WTC11 (cell line): ENCODE measurements around the gene XIRP2. TPM values are rescaled to one million over a fixed set of nuclear protein-coding genes. Genes with fewer than 3 reads are reported as not detected.
"Not testable (repeated sequence)": the region's sequence is repeated elsewhere in the genome, so short reads cannot be mapped to it uniquely, and the experiment has no call there.

Experiments used
- ATAC-seq: fragments of 200-7000 bp; cut with Tn5 transposase; 2 replicates; pipeline ENCODE4 v1.10.0; 2021; ENCODE audit warnings: mild to moderate bottlenecking, moderate library complexity
- CTCF ChIA-PET: fragments of 300-600 bp; sonication (Branson Sonifier 250); formaldehyde crosslinking; loops from one replicate; lab custom pipeline; 2021; ENCODE audit warnings: antibody characterized with exemption; lab: Charles Lee
- POLR2A ChIA-PET: fragments of 350-600 bp; sonication (Branson Sonifier 250); formaldehyde crosslinking; loops from one replicate; lab custom pipeline; 2021; ENCODE audit warnings: antibody characterized with exemption; lab: Charles Lee
- DNase-seq: peaks from one replicate; pipeline ENCODE4 v3.0.0; 2021; ENCODE audit warnings: low spot score
- H3K27ac Mint-ChIP-seq: 2 replicates; pipeline ENCODE4 v1.8.0; 2021; ENCODE audit warnings: mixed read lengths
- H3K27me3 Mint-ChIP-seq: 2 replicates; pipeline ENCODE4 v1.8.0; 2021; ENCODE audit warnings: low read depth, mild to moderate bottlenecking, moderate library complexity, mixed read lengths
- H3K36me3 Mint-ChIP-seq: 2 replicates; pipeline ENCODE4 v1.8.0; 2021; ENCODE audit warnings: mixed read lengths
- H3K4me1 Mint-ChIP-seq: 2 replicates; pipeline ENCODE4 v1.8.0; 2022; ENCODE audit warnings: mixed read lengths
- H3K4me3 Mint-ChIP-seq: 2 replicates; pipeline ENCODE4 v1.8.0; 2021; ENCODE audit warnings: mild to moderate bottlenecking, moderate library complexity, mixed read lengths
- H3K9me3 Mint-ChIP-seq: 2 replicates; pipeline ENCODE4 v1.8.0; 2021; ENCODE audit warnings: mixed read lengths
- ARID4B ChIP-seq: sonication (generic); formaldehyde crosslinking; IDR thresholded peaks from 2 replicates; pipeline ENCODE4 v1.8.0; 2023; ENCODE audit warnings: missing genetic modification reagents, mild to moderate bottlenecking, borderline replicate concordance
- ATF2 ChIP-seq: sonication (generic); formaldehyde crosslinking; IDR thresholded peaks from 2 replicates; pipeline ENCODE4 v1.8.1; 2022; ENCODE audit warnings: low read depth, missing genetic modification reagents, borderline replicate concordance
- CDX4 ChIP-seq: fragments of 250-450 bp; sonication (Bioruptor Pico); IDR thresholded peaks from 2 replicates; pipeline ENCODE4 v1.9.0; 2021; ENCODE audit warnings: moderate library complexity, mild to moderate bottlenecking, inconsistent platforms, borderline replicate concordance
- CREM ChIP-seq: sonication (generic); formaldehyde crosslinking; IDR thresholded peaks from 2 replicates; pipeline ENCODE4 v1.8.1; 2022; ENCODE audit warnings: mild to moderate bottlenecking, missing genetic modification reagents, moderate library complexity
- ELF4 ChIP-seq: sonication (generic); formaldehyde crosslinking; IDR thresholded peaks from 2 replicates; pipeline ENCODE4 v1.8.1; 2022; ENCODE audit warnings: low read depth, mild to moderate bottlenecking, moderate library complexity, missing genetic modification reagents
- ESRRA ChIP-seq: sonication (generic); formaldehyde crosslinking; IDR thresholded peaks from 2 replicates; pipeline ENCODE4 v1.8.1; 2022; ENCODE audit warnings: mild to moderate bottlenecking, missing genetic modification reagents, borderline replicate concordance
- FOXJ3 ChIP-seq: sonication (generic); formaldehyde crosslinking; IDR thresholded peaks from 2 replicates; pipeline ENCODE4 v1.9.0; 2021; ENCODE audit warnings: missing genetic modification reagents, mild to moderate bottlenecking, borderline replicate concordance
- FOXK1 ChIP-seq: sonication (generic); formaldehyde crosslinking; IDR thresholded peaks from 2 replicates; pipeline ENCODE4 v1.8.0; 2022; ENCODE audit warnings: mild to moderate bottlenecking, moderate library complexity, missing genetic modification reagents
- FOXP1 ChIP-seq: sonication (generic); formaldehyde crosslinking; IDR thresholded peaks from 2 replicates; pipeline ENCODE4 v1.8.0; 2022; ENCODE audit warnings: missing genetic modification reagents, mild to moderate bottlenecking, moderate library complexity, borderline replicate concordance
- FOXP4 ChIP-seq: sonication (generic); formaldehyde crosslinking; IDR thresholded peaks from 2 replicates; pipeline ENCODE4 v1.8.0; 2022; ENCODE audit warnings: mild to moderate bottlenecking, missing genetic modification reagents
- GABPB1 ChIP-seq: sonication (generic); formaldehyde crosslinking; IDR thresholded peaks from 2 replicates; pipeline ENCODE4 v1.8.1; 2023; ENCODE audit warnings: mild to moderate bottlenecking, missing genetic modification reagents
- MYBL2 ChIP-seq: sonication (generic); formaldehyde crosslinking; IDR thresholded peaks from 2 replicates; pipeline ENCODE4 v1.8.1; 2023; ENCODE audit warnings: mild to moderate bottlenecking, moderate library complexity, missing genetic modification reagents
- NFATC4 ChIP-seq: fragments of 250-450 bp; sonication (Bioruptor Pico); IDR thresholded peaks from 2 replicates; pipeline ENCODE4 v1.9.0; 2021; ENCODE audit warnings: mild to moderate bottlenecking
- NFYB ChIP-seq: sonication (generic); formaldehyde crosslinking; conservative IDR thresholded peaks from 2 replicates; pipeline ENCODE4 v1.8.0; 2022; ENCODE audit warnings: low read depth, missing genetic modification reagents
- NR1H2 ChIP-seq: sonication (generic); formaldehyde crosslinking; IDR thresholded peaks from 2 replicates; pipeline ENCODE4 v1.9.0; 2021; ENCODE audit warnings: mild to moderate bottlenecking, moderate library complexity, missing genetic modification reagents
- SOX15 ChIP-seq: fragments of 250-450 bp; sonication (Bioruptor Pico); IDR thresholded peaks from 2 replicates; pipeline ENCODE4 v1.9.0; 2021; ENCODE audit warnings: mild to moderate bottlenecking
- SP1 ChIP-seq: sonication (generic); formaldehyde crosslinking; conservative IDR thresholded peaks from 2 replicates; pipeline ENCODE4 v1.8.1; 2022; ENCODE audit warnings: missing genetic modification reagents
- TCF7 ChIP-seq: sonication (generic); formaldehyde crosslinking; IDR thresholded peaks from 2 replicates; pipeline ENCODE4 v1.8.0; 2022; ENCODE audit warnings: mild to moderate bottlenecking, low read depth, missing genetic modification reagents, moderate library complexity
- ZBTB21 ChIP-seq: sonication (generic); formaldehyde crosslinking; IDR thresholded peaks from 2 replicates; pipeline ENCODE4 v1.8.1; 2023; ENCODE audit warnings: mild to moderate bottlenecking, missing genetic modification reagents, borderline replicate concordance
- ZBTB43 ChIP-seq: sonication (generic); formaldehyde crosslinking; IDR thresholded peaks from 2 replicates; pipeline ENCODE4 v1.8.1; 2023; ENCODE audit warnings: mild to moderate bottlenecking, missing genetic modification reagents
- ZNF138 ChIP-seq: sonication (generic); formaldehyde crosslinking; conservative IDR thresholded peaks from 2 replicates; pipeline ENCODE4 v1.8.1; 2022; ENCODE audit warnings: mild to moderate bottlenecking, moderate library complexity, missing genetic modification reagents
- ZNF512 ChIP-seq: sonication (generic); formaldehyde crosslinking; IDR thresholded peaks from 2 replicates; pipeline ENCODE4 v1.8.1; 2022; ENCODE audit warnings: missing genetic modification reagents, borderline replicate concordance
- total RNA-seq: library from RNA; stranded (reverse); gene quantifications from 3 replicates; pipeline ENCODE4 v1.2.3, GENCODE V29; 2021

Gene XIRP2
- total RNA-seq, 1 experiment from 2014 or later: 0.87 TPM

- no peak for TF ChIP-seq ZBTB21 (CRISPR knock-in tag)
- TF ChIP-seq FOXP4 (CRISPR knock-in tag): no peak
- TF ChIP-seq ARID4B (CRISPR knock-in tag): no peak
Observed at GRCh38 chr2:167104691-167105090, 216.4 kb downstream of the XIRP2 start (continued).

GRCh38 chr2:167109682-167110081 is 221.4 kb downstream of the XIRP2 start:
- H3K27ac Mint-ChIP-seq, ATAC-seq, POLR2A ChIA-PET, H3K4me1 Mint-ChIP-seq, H3K27me3 Mint-ChIP-seq, CTCF ChIA-PET, H3K4me3 Mint-ChIP-seq, DNase-seq, H3K36me3 Mint-ChIP-seq: not testable (repeated sequence)
- H3K9me3 Mint-ChIP-seq: peaks cover 33% of the 10 kb centered on the region

GRCh38 chr2:167110345-167110744 is 222.1 kb downstream of the XIRP2 start:
- Mint-ChIP-seq H3K4me3 (no peak overlapping the region), H3K36me3 (peaks cover 9% of the 10 kb centered on the region), H3K27me3 (no peaks in the 10 kb centered on the region), H3K4me1 (peaks cover 7% of the 10 kb centered on the region), H3K9me3 (peaks cover 32% of the 10 kb centered on the region), H3K27ac (no peak overlapping the region)
- ATAC-seq (no peak), DNase-seq (no peak)
- ChIA-PET POLR2A (no interaction called here), CTCF (no interaction called here)
- TF ChIP-seq ATF2 (CRISPR knock-in tag) (no peak), ESRRA (CRISPR knock-in tag) (no peak), ZNF512 (no peak), ZNF138 (CRISPR knock-in tag) (no peak), CDX4 (CRISPR knock-in tag) (no peak), SP1 (CRISPR knock-in tag) (no peak), CREM (CRISPR knock-in tag) (no peak), NFATC4 (CRISPR knock-in tag) (no peak), NR1H2 (CRISPR knock-in tag) (no peak), GABPB1 (CRISPR knock-in tag) (no peak), MYBL2 (no peak), NFYB (CRISPR knock-in tag) (no peak), FOXP1 (CRISPR knock-in tag) (no peak), ZBTB43 (CRISPR knock-in tag) (no peak), FOXK1 (no peak), TCF7 (no peak), SOX15 (CRISPR knock-in tag) (no peak), ELF4 (CRISPR knock-in tag) (no peak), FOXJ3 (no peak)
